ENCODE measurements around the gene TRIM39.

The TRIM39 gene

GRCh38 chr6:30328397-30328796, 1.7 kb downstream of the TRIM39 start:
- no peak overlapping the region for H3K9ac ChIP-seq (ENCODE audit: low read depth, low read length)
- H3K36me3 ChIP-seq (ENCODE audit: control insufficient read depth, insufficient read depth, low read length), result peaks cover 46% of the 10 kb centered on the region
- no peak overlapping the region for H3K4me3 ChIP-seq (ENCODE audit: low read depth, low read length)
- H3K4me1 ChIP-seq (ENCODE audit: control insufficient read depth, insufficient read depth, low read length), result peaks cover 17% of the 10 kb centered on the region
- no peaks in the 10 kb centered on the region for H3K9me3 ChIP-seq (ENCODE audit: control insufficient read depth, insufficient read depth, low read length)
- H3K27me3 ChIP-seq (ENCODE audit: control insufficient read depth, insufficient read depth, low read length), result no peaks in the 10 kb centered on the region
- H3K27ac ChIP-seq (ENCODE audit: low read depth, low read length), result no peak overlapping the region

DNA sequence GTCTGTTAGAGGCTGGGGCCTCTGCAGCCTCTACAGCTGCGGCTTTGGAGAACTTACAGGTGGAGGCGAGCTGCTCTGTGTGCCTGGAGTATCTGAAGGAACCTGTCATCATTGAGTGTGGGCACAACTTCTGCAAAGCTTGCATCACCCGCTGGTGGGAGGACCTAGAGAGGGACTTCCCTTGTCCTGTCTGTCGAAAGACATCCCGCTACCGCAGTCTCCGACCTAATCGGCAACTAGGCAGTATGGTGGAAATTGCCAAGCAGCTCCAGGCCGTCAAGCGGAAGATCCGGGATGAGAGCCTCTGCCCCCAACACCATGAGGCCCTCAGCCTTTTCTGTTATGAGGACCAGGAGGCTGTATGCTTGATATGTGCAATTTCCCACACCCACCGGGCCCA, 2.6 kb downstream of the TRIM39 start:
- H3K9ac ChIP-seq (ENCODE audit: low read depth, low read length), result no peak overlapping the region
- no peak overlapping the region for H3K27ac ChIP-seq (ENCODE audit: low read depth, low read length)
- no peaks in the 10 kb centered on the region for H3K9me3 ChIP-seq (ENCODE audit: control insufficient read depth, insufficient read depth, low read length)
- H3K4me1 ChIP-seq (ENCODE audit: control insufficient read depth, insufficient read depth, low read length), result peaks cover 10% of the 10 kb centered on the region
- peaks cover 54% of the 10 kb centered on the region for H3K36me3 ChIP-seq (ENCODE audit: control insufficient read depth, insufficient read depth, low read length)
- no peaks in the 10 kb centered on the region for H3K27me3 ChIP-seq (ENCODE audit: control insufficient read depth, insufficient read depth, low read length)
- H3K4me3 ChIP-seq (ENCODE audit: low read depth, low read length), result no peak overlapping the region

GRCh38 chr6:30331981-30332380, 5.3 kb downstream of the TRIM39 start:
- Histone ChIP-seq H3K27ac (ENCODE audit: low read depth, low read length) (no peak overlapping the region), H3K4me1 (ENCODE audit: control insufficient read depth, insufficient read depth, low read length) (peaks cover 5% of the 10 kb centered on the region; the same call in 1 of the 2 replicates), H3K9ac (ENCODE audit: low read depth, low read length) (no peak overlapping the region), H3K4me3 (ENCODE audit: low read depth, low read length) (no peak overlapping the region), H3K27me3 (ENCODE audit: control insufficient read depth, insufficient read depth, low read length) (no peaks in the 10 kb centered on the region), H3K9me3 (ENCODE audit: control insufficient read depth, insufficient read depth, low read length) (no peaks in the 10 kb centered on the region), H3K36me3 (ENCODE audit: control insufficient read depth, insufficient read depth, low read length) (peaks cover 79% of the 10 kb centered on the region)

- no peaks in the 10 kb centered on the region for H3K9me3 ChIP-seq (ENCODE audit: control insufficient read depth, insufficient read depth, low read length)
- no peaks in the 10 kb centered on the region for H3K27me3 ChIP-seq (ENCODE audit: control insufficient read depth, insufficient read depth, low read length)
- H3K4me3 ChIP-seq (ENCODE audit: low read depth, low read length), result no peak overlapping the region
- no peak overlapping the region for H3K27ac ChIP-seq (ENCODE audit: low read depth, low read length)
- H3K9ac ChIP-seq (ENCODE audit: low read depth, low read length), result no peak overlapping the region
- no peaks in the 10 kb centered on the region for H3K4me1 ChIP-seq (ENCODE audit: control insufficient read depth, insufficient read depth, low read length)
- peaks cover 92% of the 10 kb centered on the region for H3K36me3 ChIP-seq (ENCODE audit: control insufficient read depth, insufficient read depth, low read length)
These were observed 7.5 kb downstream of the TRIM39 start for GRCh38 chr6:30334075-30334783.

DNA sequence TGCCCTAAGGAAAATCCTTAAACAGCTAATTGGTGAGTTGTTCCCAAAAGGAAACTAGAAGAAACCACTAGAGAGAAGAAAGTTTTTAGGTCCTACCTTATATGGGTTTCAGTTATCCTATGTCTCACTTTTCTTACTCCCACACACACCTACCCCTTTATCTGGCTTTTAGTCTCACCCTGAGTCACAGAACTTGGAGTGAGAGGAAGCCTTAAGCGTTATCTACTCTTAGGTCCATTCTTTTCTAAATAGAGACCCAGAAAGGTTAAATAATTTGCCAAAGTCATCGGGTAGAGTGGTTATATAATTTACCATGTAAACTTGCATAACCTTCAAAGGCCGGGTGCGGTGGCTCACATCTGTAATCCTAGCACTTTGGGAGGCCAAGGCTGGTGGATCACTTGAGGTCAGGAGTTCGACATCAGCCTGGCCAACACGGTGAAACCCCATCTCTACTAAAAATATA, 13.9 kb downstream of the TRIM39 start:
- no peak overlapping the region for H3K9ac ChIP-seq (ENCODE audit: low read depth, low read length)
- no peaks in the 10 kb centered on the region for H3K27me3 ChIP-seq (ENCODE audit: control insufficient read depth, insufficient read depth, low read length)
- no peak overlapping the region for H3K27ac ChIP-seq (ENCODE audit: low read depth, low read length)
- H3K4me1 ChIP-seq (ENCODE audit: control insufficient read depth, insufficient read depth, low read length), result peaks cover under 1% of the 10 kb centered on the region; the same call in 1 of the 2 replicates
- H3K4me3 ChIP-seq (ENCODE audit: low read depth, low read length), result no peak overlapping the region
- peaks cover 62% of the 10 kb centered on the region for H3K36me3 ChIP-seq (ENCODE audit: control insufficient read depth, insufficient read depth, low read length)
- H3K9me3 ChIP-seq (ENCODE audit: control insufficient read depth, insufficient read depth, low read length), result no peaks in the 10 kb centered on the region

DNA sequence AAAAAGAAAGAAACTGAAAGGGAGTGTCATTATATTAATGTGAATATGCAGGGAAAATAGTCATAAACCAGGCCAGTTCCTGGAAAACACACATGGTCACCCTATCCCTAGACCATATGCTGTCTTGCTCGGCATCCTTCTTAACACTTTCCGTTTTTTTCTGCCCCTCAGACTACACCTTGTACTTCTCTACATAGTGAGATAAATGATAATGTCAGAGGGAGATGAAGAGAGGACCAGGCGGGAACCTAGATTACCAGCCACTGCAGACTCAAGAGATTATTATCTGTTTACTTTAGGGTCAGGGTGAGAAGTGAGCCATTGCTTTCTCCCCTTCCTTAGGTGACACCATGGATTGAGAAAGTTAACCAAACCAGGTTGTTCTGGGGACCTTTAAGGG, 14.5 kb downstream of the TRIM39 start:
- H3K9me3 ChIP-seq (ENCODE audit: control insufficient read depth, insufficient read depth, low read length), result no peaks in the 10 kb centered on the region
- H3K36me3 ChIP-seq (ENCODE audit: control insufficient read depth, insufficient read depth, low read length), result peaks cover 57% of the 10 kb centered on the region
- peaks cover 5% of the 10 kb centered on the region for H3K4me1 ChIP-seq (ENCODE audit: control insufficient read depth, insufficient read depth, low read length)
- H3K9ac ChIP-seq (ENCODE audit: low read depth, low read length), result no peak overlapping the region
- no peak overlapping the region for H3K27ac ChIP-seq (ENCODE audit: low read depth, low read length)
- no peak overlapping the region for H3K4me3 ChIP-seq (ENCODE audit: low read depth, low read length)
- H3K27me3 ChIP-seq (ENCODE audit: control insufficient read depth, insufficient read depth, low read length), result no peaks in the 10 kb centered on the region

- Histone ChIP-seq H3K27me3 (ENCODE audit: control insufficient read depth, insufficient read depth, low read length) (no peaks in the 10 kb centered on the region), H3K36me3 (ENCODE audit: control insufficient read depth, insufficient read depth, low read length) (peaks cover 57% of the 10 kb centered on the region), H3K9ac (ENCODE audit: low read depth, low read length) (no peak overlapping the region), H3K4me1 (ENCODE audit: control insufficient read depth, insufficient read depth, low read length) (peaks cover 5% of the 10 kb centered on the region), H3K27ac (ENCODE audit: low read depth, low read length) (no peak overlapping the region), H3K9me3 (ENCODE audit: control insufficient read depth, insufficient read depth, low read length) (no peaks in the 10 kb centered on the region), H3K4me3 (ENCODE audit: low read depth, low read length) (no peak overlapping the region)
These were observed 15.0 kb downstream of the TRIM39 start for GRCh38 chr6:30341728-30342127.

GRCh38 chr6:30344191-30344867, 17.6 kb downstream of the TRIM39 start:
- no peak overlapping the region for H3K27ac ChIP-seq (ENCODE audit: low read depth, low read length)
- no peaks in the 10 kb centered on the region for H3K27me3 ChIP-seq (ENCODE audit: control insufficient read depth, insufficient read depth, low read length)
- H3K36me3 ChIP-seq (ENCODE audit: control insufficient read depth, insufficient read depth, low read length), result peaks cover 42% of the 10 kb centered on the region
- H3K4me1 ChIP-seq (ENCODE audit: control insufficient read depth, insufficient read depth, low read length), result peaks cover 5% of the 10 kb centered on the region
- no peaks in the 10 kb centered on the region for H3K9me3 ChIP-seq (ENCODE audit: control insufficient read depth, insufficient read depth, low read length)
- no peak overlapping the region for H3K9ac ChIP-seq (ENCODE audit: low read depth, low read length)
- H3K4me3 ChIP-seq (ENCODE audit: low read depth, low read length), result peak overlapping the region; percentile 94

- Histone ChIP-seq H3K9me3 (ENCODE audit: control insufficient read depth, insufficient read depth, low read length) (no peaks in the 10 kb centered on the region), H3K4me3 (ENCODE audit: low read depth, low read length) (peak within 1 kb of the TSS; percentile 94), H3K27me3 (ENCODE audit: control insufficient read depth, insufficient read depth, low read length) (no peaks in the 10 kb centered on the region), H3K27ac (ENCODE audit: low read depth, low read length) (peak within 1 kb of the TSS; percentile 91), H3K4me1 (ENCODE audit: control insufficient read depth, insufficient read depth, low read length) (peaks cover 5% of the 10 kb centered on the region), H3K36me3 (ENCODE audit: control insufficient read depth, insufficient read depth, low read length) (peaks cover 34% of the 10 kb centered on the region), H3K9ac (ENCODE audit: low read depth, low read length) (peak within 1 kb of the TSS; percentile 96)
These were observed 18.3 kb downstream of the TRIM39 start, which contains the start of gene RPP21 for GRCh38 chr6:30344868-30345671. TSS of gene RPP21 (plus strand) at chr6:30345156. CDS start at chr6:30345172, 16 bp downstream.

- Histone ChIP-seq H3K27me3 (ENCODE audit: control insufficient read depth, insufficient read depth, low read length) (no peaks in the 10 kb centered on the region), H3K4me3 (ENCODE audit: low read depth, low read length) (peak overlapping the region; percentile 94), H3K9ac (ENCODE audit: low read depth, low read length) (no peak overlapping the region; the same call in 1 of the 2 replicates), H3K27ac (ENCODE audit: low read depth, low read length) (no peak overlapping the region), H3K4me1 (ENCODE audit: control insufficient read depth, insufficient read depth, low read length) (peaks cover 5% of the 10 kb centered on the region), H3K36me3 (ENCODE audit: control insufficient read depth, insufficient read depth, low read length) (peaks cover 27% of the 10 kb centered on the region), H3K9me3 (ENCODE audit: control insufficient read depth, insufficient read depth, low read length) (no peaks in the 10 kb centered on the region)
These were observed 19.1 kb downstream of the TRIM39 start for GRCh38 chr6:30345852-30346251.
